Lower leg skin (tissue), 3 donors: Measurements from ENCODE around the gene FBXL20.

ENCODE experiments used
- POLR2A ChIP-seq, 2 donors: fragments of 450-650 bp; IDR thresholded peaks; one replicate each; pipeline ENCODE4 v1.6.1; 2016 to 2017; ENCODE audit warnings: antibody characterized with exemption in 2 of 2, mild to moderate bottlenecking in 1 of 2, moderate library complexity in 1 of 2
- TF ChIP-seq, protein P1 (sequence below), 3 donors: fragments of 450-650 bp; IDR thresholded peaks; one replicate each; pipeline ENCODE4 v1.5.1; 2016; ENCODE audit warnings: antibody characterized with exemption in 3 of 3, mild to moderate bottlenecking in 3 of 3, moderate library complexity in 2 of 3

DNA sequence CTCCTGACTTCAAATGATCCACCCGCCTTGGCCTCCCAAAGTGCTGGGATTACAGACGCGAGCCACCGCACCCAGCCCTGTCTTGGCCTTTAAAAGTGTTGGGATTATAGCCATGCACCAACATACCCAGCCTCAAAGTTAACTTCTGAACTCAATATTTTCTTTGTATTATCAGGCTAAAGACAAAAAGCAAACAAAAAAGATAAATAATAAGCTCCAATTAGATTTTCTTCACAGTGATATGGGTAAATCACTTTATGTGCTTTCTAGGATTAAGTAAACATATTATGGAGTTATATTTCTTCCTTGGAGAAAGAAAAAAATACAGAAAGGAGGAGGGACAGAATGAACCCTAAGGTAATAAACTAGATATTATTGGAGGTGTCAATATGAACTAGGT is 74.3 kb downstream of the FBXL20 start:
- TF ChIP-seq, protein P1, sequence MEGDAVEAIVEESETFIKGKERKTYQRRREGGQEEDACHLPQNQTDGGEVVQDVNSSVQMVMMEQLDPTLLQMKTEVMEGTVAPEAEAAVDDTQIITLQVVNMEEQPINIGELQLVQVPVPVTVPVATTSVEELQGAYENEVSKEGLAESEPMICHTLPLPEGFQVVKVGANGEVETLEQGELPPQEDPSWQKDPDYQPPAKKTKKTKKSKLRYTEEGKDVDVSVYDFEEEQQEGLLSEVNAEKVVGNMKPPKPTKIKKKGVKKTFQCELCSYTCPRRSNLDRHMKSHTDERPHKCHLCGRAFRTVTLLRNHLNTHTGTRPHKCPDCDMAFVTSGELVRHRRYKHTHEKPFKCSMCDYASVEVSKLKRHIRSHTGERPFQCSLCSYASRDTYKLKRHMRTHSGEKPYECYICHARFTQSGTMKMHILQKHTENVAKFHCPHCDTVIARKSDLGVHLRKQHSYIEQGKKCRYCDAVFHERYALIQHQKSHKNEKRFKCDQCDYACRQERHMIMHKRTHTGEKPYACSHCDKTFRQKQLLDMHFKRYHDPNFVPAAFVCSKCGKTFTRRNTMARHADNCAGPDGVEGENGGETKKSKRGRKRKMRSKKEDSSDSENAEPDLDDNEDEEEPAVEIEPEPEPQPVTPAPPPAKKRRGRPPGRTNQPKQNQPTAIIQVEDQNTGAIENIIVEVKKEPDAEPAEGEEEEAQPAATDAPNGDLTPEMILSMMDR (IDR thresholded peaks at IDR 0.05), result no peak
- no peak for TF ChIP-seq POLR2A (IDR thresholded peaks at IDR 0.05)
